ENCODE data around the gene TRMT2A. TPM values are rescaled to one million over a fixed set of nuclear protein-coding genes. Genes with fewer than 3 reads are reported as not detected.

The TRMT2A gene
- total and polyA plus RNA-seq, 8 donors = 23.8 to 120 (median 34.1) TPM

DNA sequence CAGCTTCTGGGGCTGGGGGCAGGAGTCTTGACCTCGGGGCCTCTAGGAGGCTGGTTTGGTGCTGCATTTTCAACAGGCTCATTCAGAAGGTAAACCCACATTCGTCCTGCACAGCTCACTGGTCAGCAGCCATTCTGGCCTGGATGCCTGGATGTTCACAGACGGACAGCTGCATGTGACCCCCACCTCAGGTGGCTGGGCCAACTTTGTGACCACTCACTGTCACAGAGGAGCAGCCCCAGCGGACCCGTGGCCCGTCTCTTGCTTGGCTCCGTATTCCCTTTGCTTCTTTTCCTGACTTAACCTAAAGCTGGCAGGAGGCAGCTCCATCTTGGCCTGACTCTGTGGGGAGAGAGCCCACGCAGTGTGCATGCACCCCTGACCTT, 28.8 kb downstream of the TRMT2A start:
- intact Hi-C loops (cut with DNase I) = no loop called here
- FAIRE-seq (no peak), DNase-seq (no peak), ATAC-seq (no peak)
- Histone ChIP-seq H3K4me3 (no peak overlapping the region), H3K9me3 (no peaks in the 10 kb centered on the region), H3K36me3 (peaks cover 9 to 69% (median 38%) of the 10 kb centered on the region in 3 donors), H3K4me1 (peaks cover 0 to 8% (median 5%) of the 10 kb centered on the region in 3 donors), H3K27me3 (no peaks in the 10 kb centered on the region), H3K27ac (no peak overlapping the region)
- TF ChIP-seq, protein P1, sequence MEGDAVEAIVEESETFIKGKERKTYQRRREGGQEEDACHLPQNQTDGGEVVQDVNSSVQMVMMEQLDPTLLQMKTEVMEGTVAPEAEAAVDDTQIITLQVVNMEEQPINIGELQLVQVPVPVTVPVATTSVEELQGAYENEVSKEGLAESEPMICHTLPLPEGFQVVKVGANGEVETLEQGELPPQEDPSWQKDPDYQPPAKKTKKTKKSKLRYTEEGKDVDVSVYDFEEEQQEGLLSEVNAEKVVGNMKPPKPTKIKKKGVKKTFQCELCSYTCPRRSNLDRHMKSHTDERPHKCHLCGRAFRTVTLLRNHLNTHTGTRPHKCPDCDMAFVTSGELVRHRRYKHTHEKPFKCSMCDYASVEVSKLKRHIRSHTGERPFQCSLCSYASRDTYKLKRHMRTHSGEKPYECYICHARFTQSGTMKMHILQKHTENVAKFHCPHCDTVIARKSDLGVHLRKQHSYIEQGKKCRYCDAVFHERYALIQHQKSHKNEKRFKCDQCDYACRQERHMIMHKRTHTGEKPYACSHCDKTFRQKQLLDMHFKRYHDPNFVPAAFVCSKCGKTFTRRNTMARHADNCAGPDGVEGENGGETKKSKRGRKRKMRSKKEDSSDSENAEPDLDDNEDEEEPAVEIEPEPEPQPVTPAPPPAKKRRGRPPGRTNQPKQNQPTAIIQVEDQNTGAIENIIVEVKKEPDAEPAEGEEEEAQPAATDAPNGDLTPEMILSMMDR (IDR thresholded peaks at IDR 0.05) = no peak
- 89% methylated on average over 8 of the region's 8 CpGs for WGBS, 2 donors

DNA sequence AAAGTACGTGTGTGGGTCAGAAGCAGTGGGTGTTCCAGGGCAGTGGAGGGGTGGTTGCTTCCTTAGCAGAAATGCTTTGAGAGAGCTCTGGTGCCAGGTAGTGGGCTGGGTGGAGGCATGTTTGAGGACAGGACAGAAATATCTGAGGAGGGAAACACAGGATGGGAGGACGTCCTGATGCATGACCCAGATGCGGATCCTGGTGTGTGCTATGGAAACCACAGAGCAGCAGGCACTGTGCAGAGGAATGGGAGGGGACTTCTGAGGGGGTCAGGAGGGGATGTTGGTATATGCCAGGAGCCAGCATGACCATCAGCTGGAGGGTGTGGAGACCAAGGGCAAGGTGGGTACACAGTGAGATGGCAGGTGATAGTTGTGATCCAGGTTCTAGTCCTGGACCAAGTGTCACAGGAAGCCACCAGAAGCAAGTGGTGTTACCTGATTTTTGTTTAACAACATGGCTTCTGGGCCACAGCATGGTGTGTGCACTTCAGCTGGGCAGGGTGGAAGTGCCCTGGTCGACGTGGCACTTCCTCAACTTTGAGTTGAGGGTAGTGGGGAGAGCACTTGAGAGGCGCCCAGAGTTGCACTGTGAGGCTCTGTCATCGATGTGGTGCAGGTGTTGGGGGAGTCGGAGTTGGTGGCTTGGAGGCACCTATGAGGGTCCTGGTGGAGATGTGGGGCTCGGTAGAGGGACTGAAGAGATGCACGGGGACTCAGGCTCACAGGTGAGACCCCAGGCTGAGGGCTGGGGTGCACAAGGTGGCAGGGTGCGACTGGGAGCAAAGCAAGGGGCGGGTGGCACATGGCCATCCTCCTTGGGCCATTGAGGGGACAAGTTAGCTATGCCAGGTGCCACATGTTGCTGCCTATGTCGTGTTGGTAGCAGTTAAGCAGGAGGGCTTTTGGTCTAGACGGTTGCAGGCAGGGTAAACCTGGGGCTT, 29.4 kb downstream of the TRMT2A start:
- H3K9me3 ChIP-seq = no peaks in the 10 kb centered on the region
- peaks cover 9 to 68% (median 35%) of the 10 kb centered on the region in 3 donors for H3K36me3 ChIP-seq
- no peak overlapping the region for H3K27ac ChIP-seq
- FAIRE-seq (no peak), ATAC-seq (no peak), DNase-seq (no peak)
- peaks cover 4 to 15% (median 5%) of the 10 kb centered on the region in 3 donors for H3K4me1 ChIP-seq
- intact Hi-C loops (cut with DNase I) = no loop called here
- H3K4me3 ChIP-seq = no peak overlapping the region
- H3K27me3 ChIP-seq = no peaks in the 10 kb centered on the region
- TF ChIP-seq, protein P1 (IDR thresholded peaks at IDR 0.05) = no peak
- WGBS, 2 donors = 87 to 92% methylated on average over 14 of the region's 14 CpGs

DNA sequence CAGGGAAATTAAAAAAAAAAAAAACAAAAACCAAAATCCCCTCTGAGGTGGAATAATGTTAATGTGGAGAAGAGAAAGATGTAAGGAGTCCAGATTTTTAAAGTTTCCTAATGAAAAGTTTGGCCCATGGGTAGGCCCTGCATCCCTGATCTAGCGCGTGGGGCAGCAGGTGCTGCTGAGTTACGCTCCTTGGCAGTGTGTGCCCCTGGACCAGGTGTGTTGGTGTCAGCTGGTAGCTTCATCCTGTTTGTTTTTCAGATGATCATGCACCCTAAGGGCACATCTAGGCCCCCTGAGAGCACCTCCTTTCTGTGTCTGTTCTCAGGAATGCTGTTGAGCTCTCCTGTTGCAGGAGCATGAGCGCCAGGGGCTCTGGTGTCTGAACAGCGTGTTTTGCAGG, 30.3 kb downstream of the TRMT2A start:
- H3K4me1 ChIP-seq = peaks cover 9 to 19% (median 9%) of the 10 kb centered on the region in 3 donors
- intact Hi-C loops (cut with DNase I) = no loop called here
- H3K27ac ChIP-seq = no peak overlapping the region
- no peak for DNase-seq
- TF ChIP-seq, protein P1 (IDR thresholded peaks at IDR 0.05) = no peak
- H3K27me3 ChIP-seq = no peaks in the 10 kb centered on the region
- H3K9me3 ChIP-seq = no peaks in the 10 kb centered on the region
- WGBS, 2 donors = 96 to 99% methylated on average over 5 of the region's 5 CpGs
- no peak for FAIRE-seq
- ATAC-seq = no peak
- H3K36me3 ChIP-seq = peaks cover 9 to 60% (median 27%) of the 10 kb centered on the region in 3 donors
- H3K4me3 ChIP-seq = no peak overlapping the region

DNA sequence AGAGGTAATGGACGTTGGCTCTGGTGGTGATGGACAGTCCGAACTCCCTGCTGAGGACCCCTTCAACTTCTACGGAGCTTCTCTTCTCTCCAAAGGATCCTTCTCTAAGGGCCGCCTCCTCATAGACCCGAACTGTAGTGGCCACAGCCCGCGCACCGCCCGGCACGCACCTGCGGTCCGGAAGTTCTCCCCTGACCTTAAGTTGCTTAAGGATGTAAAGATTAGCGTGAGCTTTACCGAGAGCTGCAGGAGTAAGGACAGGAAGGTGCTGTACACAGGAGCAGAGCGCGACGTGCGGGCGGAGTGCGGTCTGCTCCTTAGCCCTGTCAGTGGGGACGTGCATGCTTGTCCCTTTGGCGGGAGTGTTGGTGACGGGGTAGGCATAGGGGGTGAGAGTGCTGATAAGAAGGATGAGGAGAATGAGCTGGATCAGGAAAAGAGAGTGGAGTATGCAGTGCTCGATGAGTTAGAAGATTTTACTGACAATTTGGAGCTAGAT, 30.9 kb downstream of the TRMT2A start:
- FAIRE-seq = no peak
- DNase-seq = no peak
- TF ChIP-seq, protein P1 (IDR thresholded peaks at IDR 0.05) = no peak
- WGBS, 2 donors = 91 to 92% methylated on average over 24 of the region's 24 CpGs
- Histone ChIP-seq H3K36me3 (peaks cover 9 to 54% (median 25%) of the 10 kb centered on the region in 3 donors), H3K27me3 (no peaks in the 10 kb centered on the region), H3K4me3 (no peak overlapping the region), H3K4me1 (peaks cover 15 to 25% (median 15%) of the 10 kb centered on the region in 3 donors), H3K9me3 (no peaks in the 10 kb centered on the region), H3K27ac (no peak overlapping the region)
- intact Hi-C loops (cut with DNase I) = no loop called here
- ATAC-seq = no peak

All from pancreas (tissue), 10 donors.